A549 (cell line): ENCODE measurements around the gene LMNA. TPM values are rescaled to one million over a fixed set of nuclear protein-coding genes. Genes with fewer than 3 reads are reported as not detected.

Experiments used
- ATAC-seq, 2 experiments: fragments of 200-7000 bp in 1 of 2; fragments of >200 bp in 1 of 2; cut with Nextera tagmentation in 1 of 2; cut with Tn5 transposase in 1 of 2; 3 replicates each; pipeline versions ENCODE4 v1.8.0 to v1.9.1; 2018 to 2020; ENCODE audit warnings: mild to moderate bottlenecking in 1 of 2, moderate library complexity in 1 of 2
- CTCF ChIA-PET: fragments of 300-600 bp; sonication (Branson Sonifier 250); formaldehyde crosslinking; extraction: SDS; loops from one replicate; lab custom pipeline; 2021; ENCODE audit warnings: antibody characterized with exemption, inconsistent platforms; lab: Yijun Ruan, JAX
- POLR2A ChIA-PET: fragments of 350-600 bp; formaldehyde crosslinking; extraction: SDS; loops from one replicate; lab custom pipeline; 2021; ENCODE audit warnings: antibody characterized with exemption, inconsistent platforms; lab: Yijun Ruan, JAX
- DNase-seq, 2 experiments: peaks; one replicate each; pipeline versions ENCODE4 v3.0.0 to v3.0.0-alpha.2; 2011 to 2016; ENCODE audit warnings: low read depth in 1 of 2, low spot score in 1 of 2
- FAIRE-seq: peaks from 2 replicates; lab custom pipeline; 2011; peaks lifted over from hg19 to GRCh38; lab: Jason Lieb, UNC
- H3K27ac ChIP-seq, 2 experiments: fragments of >200 bp; sonication (Bioruptor Twin); formaldehyde crosslinking; 3 replicates each; pipeline ENCODE4 v1.5.1; 2016 to 2017
- H3K4me1 ChIP-seq: fragments of >200 bp; sonication (Bioruptor Twin); formaldehyde crosslinking; 3 replicates; pipeline ENCODE4 v1.6.1; 2016
- H3K4me2 ChIP-seq: fragments of >200 bp; sonication (Bioruptor Twin); formaldehyde crosslinking; 3 replicates; pipeline ENCODE4 v1.6.1; 2016
- H3K4me3 ChIP-seq: fragments of >200 bp; sonication (Bioruptor Twin); formaldehyde crosslinking; 3 replicates; pipeline ENCODE4 v1.5.1; 2016
- H3K9me3 ChIP-seq: fragments of >200 bp; sonication (Bioruptor Twin); formaldehyde crosslinking; 3 replicates; pipeline ENCODE4 v1.6.1; 2016
- BHLHE40 ChIP-seq: IDR thresholded peaks from 2 replicates; pipeline ENCODE4 v1.6.1; 2012; ENCODE audit warnings: low read depth, low read length, inconsistent platforms
- CEBPB ChIP-seq, 2 experiments: fragments of >200 bp in 1 of 2; sonication (Bioruptor Twin) in 1 of 2; formaldehyde crosslinking in 1 of 2; IDR thresholded peaks; 2 replicates each; pipeline ENCODE4 v1.6.1; 2012 to 2016
- CHD2 ChIP-seq: fragments of 150-350 bp; IDR thresholded peaks from 2 replicates; pipeline ENCODE4 v1.6.1; 2014; ENCODE audit warnings: low read length; ENCODE audit not compliant: partially characterized antibody
- CHD4 ChIP-seq: fragments of 200-600 bp; sonication (generic); IDR thresholded peaks from 2 replicates; pipeline ENCODE4 v1.6.1; 2016; ENCODE audit warnings: antibody characterized with exemption, mild to moderate bottlenecking, borderline replicate concordance
- EHMT2 ChIP-seq: fragments of 200-600 bp; sonication (generic); IDR thresholded peaks from 2 replicates; pipeline ENCODE4 v1.6.1; 2016; ENCODE audit warnings: antibody characterized with exemption, low read depth, mild to moderate bottlenecking, moderate library complexity
- ESRRA ChIP-seq: fragments of 150-350 bp; IDR thresholded peaks from 2 replicates; pipeline ENCODE4 v1.6.1; 2014; ENCODE audit warnings: mild to moderate bottlenecking, low read length, borderline replicate concordance
- HDAC2 ChIP-seq: fragments of 200-600 bp; sonication (generic); IDR thresholded peaks from 2 replicates; pipeline ENCODE4 v1.6.1; 2016
- HOXB5 ChIP-seq: fragments of 250-450 bp; sonication (Bioruptor Pico); IDR thresholded peaks from 2 replicates; pipeline ENCODE4 v1.5.0; 2020; ENCODE audit warnings: mild to moderate bottlenecking, moderate library complexity
- JUNB ChIP-seq: fragments of >200 bp; sonication (Bioruptor Twin); formaldehyde crosslinking; IDR thresholded peaks from 2 replicates; pipeline ENCODE4 v1.6.1; 2016
- KDM5A ChIP-seq: fragments of 200-600 bp; sonication (generic); IDR thresholded peaks from 2 replicates; pipeline ENCODE4 v1.6.1; 2016; ENCODE audit warnings: antibody characterized with exemption, mild to moderate bottlenecking
- NPAS2 ChIP-seq: fragments of 250-450 bp; sonication (Bioruptor Pico); IDR thresholded peaks from 2 replicates; pipeline ENCODE4 v1.8.0; 2022; ENCODE audit warnings: mild to moderate bottlenecking, moderate library complexity, borderline replicate concordance
- PBX3 ChIP-seq: IDR thresholded peaks from 2 replicates; pipeline ENCODE4 v1.6.1; 2012
- RAD21 ChIP-seq, 2 experiments: fragments of >200 bp in 1 of 2; sonication (Bioruptor Twin) in 1 of 2; formaldehyde crosslinking in 1 of 2; IDR thresholded peaks in 1 of 2; conservative IDR thresholded peaks in 1 of 2; 2 replicates in 1 of 2; 3 replicates in 1 of 2; pipeline ENCODE4 v1.6.1; 2012 to 2018; ENCODE audit warnings: inconsistent platforms in 1 of 2
- RCOR1 ChIP-seq: fragments of 150-350 bp; IDR thresholded peaks from 2 replicates; pipeline ENCODE4 v1.6.1; 2014; ENCODE audit warnings: antibody characterized with exemption, low read length, low read depth
- RFX5 ChIP-seq: fragments of 450-650 bp; IDR thresholded peaks from 2 replicates; pipeline ENCODE4 v1.7.1; 2014; ENCODE audit warnings: antibody characterized with exemption, mild to moderate bottlenecking, moderate library complexity
- SREBF2 ChIP-seq: fragments of 450-650 bp; IDR thresholded peaks from 2 replicates; pipeline ENCODE4 v1.6.1; 2014; ENCODE audit warnings: mild to moderate bottlenecking, moderate library complexity
- ZC3H11A ChIP-seq: fragments of 450-650 bp; IDR thresholded peaks from 2 replicates; pipeline ENCODE4 v1.6.1; 2014; ENCODE audit warnings: antibody characterized with exemption, mild to moderate bottlenecking
- ZNF302 ChIP-seq: fragments of 250-450 bp; sonication (Bioruptor Pico); IDR thresholded peaks from 2 replicates; pipeline ENCODE4 v1.9.0; 2021; ENCODE audit warnings: inconsistent platforms, mild to moderate bottlenecking, moderate library complexity
- whole genome bisulfite sequencing: methylation state at CpG from one replicate; pipeline ENCODE4 v1.1.6; 2017; ENCODE audit errors: missing lambda C conversion rate; 5-methylcytosine and 5-hydroxymethylcytosine counted together
- polyA plus RNA-seq, 4 experiments: library from polyadenylated mRNA; depleted of rRNA in 3 of 4; stranded (reverse); fragments of >200 nt; fragmentation: RNase III in 1 of 4; extraction: RNeasy Plus Mini Kit Qiagen cat#74134 plus additional on column Dnase treatment in 1 of 4; gene quantifications; 2 replicates in 3 of 4; 3 replicates in 1 of 4; pipeline ENCODE4 v1.2.3, GENCODE V29; 2011 to 2017
- TF ChIP-seq, protein P1 (sequence below): fragments of 250-450 bp; sonication (Bioruptor Pico); IDR thresholded peaks from 2 replicates; pipeline ENCODE4 v1.5.0; 2020; ENCODE audit warnings: low read depth, mild to moderate bottlenecking, moderate library complexity
- TF ChIP-seq, protein P2 (sequence below): fragments of >200 bp; sonication (Bioruptor Twin); formaldehyde crosslinking; IDR thresholded peaks from 3 replicates; pipeline ENCODE4 v1.5.1; 2016
- TF ChIP-seq, protein P3 (sequence below): fragments of >200 bp; sonication (Bioruptor Twin); formaldehyde crosslinking; IDR thresholded peaks from 2 replicates; pipeline ENCODE4 v1.6.1; 2016

LMNA gene
- polyA plus RNA-seq, 2 of the 4 experiments (the other 2 are of a cell fraction) = 214 to 286 TPM

GRCh38 chr1:156165083-156165482 lies 50.6 kb downstream of the LMNA start:
- TF ChIP-seq HDAC2 (no peak), CHD2 (no peak), PBX3 (no peak), ESRRA (no peak), ZC3H11A (no peak), EHMT2 (no peak), RFX5 (no peak), NPAS2 (CRISPR knock-in tag) (no peak), RAD21 (conservative IDR thresholded peaks at IDR 0.05 in 1 of 2, IDR thresholded peaks at IDR 0.05 in 1 of 2) (no peak), SREBF2 (no peak), BHLHE40 (no peak), ZNF302 (CRISPR knock-in tag) (no peak), CEBPB (IDR thresholded peaks at IDR 0.05) (no peak)
- H3K27ac ChIP-seq = no peak overlapping the region
- POLR2A ChIA-PET = no interaction called here

DNA sequence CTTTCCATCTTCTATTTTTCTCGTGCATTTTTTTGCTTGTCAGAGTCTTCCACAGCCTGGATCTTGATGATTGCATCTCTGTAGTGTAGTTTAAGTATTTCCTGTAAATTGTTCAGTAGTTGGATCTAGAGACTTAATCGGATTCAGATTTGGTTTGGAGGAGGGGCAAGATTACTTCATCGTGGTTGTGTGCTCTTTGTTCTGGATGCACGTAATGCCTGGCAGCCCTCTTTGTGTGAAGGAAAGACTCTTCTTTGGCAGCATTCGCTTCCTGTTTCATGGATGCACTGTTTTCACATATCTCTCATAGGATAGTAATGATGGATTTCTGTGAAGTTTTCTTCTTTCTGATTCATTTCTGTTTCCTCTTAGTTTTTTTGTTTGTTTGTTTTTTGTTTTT lies 53.0 kb downstream of the LMNA start:
- POLR2A ChIA-PET = no interaction called here
- 65% methylated on average over 5 of the region's 5 CpGs for WGBS
- CTCF ChIA-PET = interaction anchor here (0.6 to 1.4 kb wide), 5 partner anchors 8 to 112 kb away, joined by 3 read pairs; no protein-coding TSS in a partner anchor
- no peak overlapping the region for H3K4me2 ChIP-seq
- TF ChIP-seq RCOR1 (no peak), CHD4 (no peak), HOXB5 (CRISPR knock-in tag) (no peak), KDM5A (no peak), RAD21 (conservative IDR thresholded peaks at IDR 0.05 in 1 of 2, IDR thresholded peaks at IDR 0.05 in 1 of 2) (no peak), JUNB (no peak)
- TF ChIP-seq, protein P1, sequence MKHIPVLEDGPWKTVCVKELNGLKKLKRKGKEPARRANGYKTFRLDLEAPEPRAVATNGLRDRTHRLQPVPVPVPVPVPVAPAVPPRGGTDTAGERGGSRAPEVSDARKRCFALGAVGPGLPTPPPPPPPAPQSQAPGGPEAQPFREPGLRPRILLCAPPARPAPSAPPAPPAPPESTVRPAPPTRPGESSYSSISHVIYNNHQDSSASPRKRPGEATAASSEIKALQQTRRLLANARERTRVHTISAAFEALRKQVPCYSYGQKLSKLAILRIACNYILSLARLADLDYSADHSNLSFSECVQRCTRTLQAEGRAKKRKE (CRISPR knock-in tag) = no peak
- TF ChIP-seq, protein P2, sequence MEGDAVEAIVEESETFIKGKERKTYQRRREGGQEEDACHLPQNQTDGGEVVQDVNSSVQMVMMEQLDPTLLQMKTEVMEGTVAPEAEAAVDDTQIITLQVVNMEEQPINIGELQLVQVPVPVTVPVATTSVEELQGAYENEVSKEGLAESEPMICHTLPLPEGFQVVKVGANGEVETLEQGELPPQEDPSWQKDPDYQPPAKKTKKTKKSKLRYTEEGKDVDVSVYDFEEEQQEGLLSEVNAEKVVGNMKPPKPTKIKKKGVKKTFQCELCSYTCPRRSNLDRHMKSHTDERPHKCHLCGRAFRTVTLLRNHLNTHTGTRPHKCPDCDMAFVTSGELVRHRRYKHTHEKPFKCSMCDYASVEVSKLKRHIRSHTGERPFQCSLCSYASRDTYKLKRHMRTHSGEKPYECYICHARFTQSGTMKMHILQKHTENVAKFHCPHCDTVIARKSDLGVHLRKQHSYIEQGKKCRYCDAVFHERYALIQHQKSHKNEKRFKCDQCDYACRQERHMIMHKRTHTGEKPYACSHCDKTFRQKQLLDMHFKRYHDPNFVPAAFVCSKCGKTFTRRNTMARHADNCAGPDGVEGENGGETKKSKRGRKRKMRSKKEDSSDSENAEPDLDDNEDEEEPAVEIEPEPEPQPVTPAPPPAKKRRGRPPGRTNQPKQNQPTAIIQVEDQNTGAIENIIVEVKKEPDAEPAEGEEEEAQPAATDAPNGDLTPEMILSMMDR = no peak
- TF ChIP-seq, protein P3, sequence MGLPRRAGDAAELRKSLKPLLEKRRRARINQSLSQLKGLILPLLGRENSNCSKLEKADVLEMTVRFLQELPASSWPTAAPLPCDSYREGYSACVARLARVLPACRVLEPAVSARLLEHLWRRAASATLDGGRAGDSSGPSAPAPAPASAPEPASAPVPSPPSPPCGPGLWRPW = no peak
- TF ChIP-seq, all 56 proteins: peak for 0
- Histone ChIP-seq H3K27ac (no peak overlapping the region), H3K4me3 (no peak overlapping the region), H3K4me1 (no peaks in the 10 kb centered on the region), H3K9me3 (peaks cover 5% of the 10 kb centered on the region; the same call in 1 of the 3 replicates)
- ATAC-seq = no peak
- FAIRE-seq = no peak
- no peak for DNase-seq

More at GRCh38 chr1:156165083-156165482, 50.6 kb downstream of the LMNA start:
- FAIRE-seq (no peak), ATAC-seq (no peak), DNase-seq (no peak)
- Histone ChIP-seq H3K4me2 (no peak overlapping the region), H3K4me3 (no peak overlapping the region), H3K9me3 (peaks cover 5% of the 10 kb centered on the region; the same call in 1 of the 3 replicates), H3K4me1 (no peaks in the 10 kb centered on the region)
- 26% methylated on average over 2 of the region's 2 CpGs for WGBS
- CTCF ChIA-PET = interaction anchor here (0.6 to 54.8 kb wide), 9 partner anchors 9 to 97 kb away, joined by 3 to 2239 read pairs (median 5); partner anchors contain the start of gene MEX3A
